HG03039 (cell line): Measurements from ENCODE around the gene PTPRN2.

Source experiments
- ATAC-seq: cut with Tn5 transposase; IDR thresholded peaks from one replicate; pipeline ENCODE4 v1.9.1; 2021; ENCODE audit warnings: mild to moderate bottlenecking, moderate library complexity; ENCODE audit not compliant: unreplicated experiment

Gene PTPRN2

DNA sequence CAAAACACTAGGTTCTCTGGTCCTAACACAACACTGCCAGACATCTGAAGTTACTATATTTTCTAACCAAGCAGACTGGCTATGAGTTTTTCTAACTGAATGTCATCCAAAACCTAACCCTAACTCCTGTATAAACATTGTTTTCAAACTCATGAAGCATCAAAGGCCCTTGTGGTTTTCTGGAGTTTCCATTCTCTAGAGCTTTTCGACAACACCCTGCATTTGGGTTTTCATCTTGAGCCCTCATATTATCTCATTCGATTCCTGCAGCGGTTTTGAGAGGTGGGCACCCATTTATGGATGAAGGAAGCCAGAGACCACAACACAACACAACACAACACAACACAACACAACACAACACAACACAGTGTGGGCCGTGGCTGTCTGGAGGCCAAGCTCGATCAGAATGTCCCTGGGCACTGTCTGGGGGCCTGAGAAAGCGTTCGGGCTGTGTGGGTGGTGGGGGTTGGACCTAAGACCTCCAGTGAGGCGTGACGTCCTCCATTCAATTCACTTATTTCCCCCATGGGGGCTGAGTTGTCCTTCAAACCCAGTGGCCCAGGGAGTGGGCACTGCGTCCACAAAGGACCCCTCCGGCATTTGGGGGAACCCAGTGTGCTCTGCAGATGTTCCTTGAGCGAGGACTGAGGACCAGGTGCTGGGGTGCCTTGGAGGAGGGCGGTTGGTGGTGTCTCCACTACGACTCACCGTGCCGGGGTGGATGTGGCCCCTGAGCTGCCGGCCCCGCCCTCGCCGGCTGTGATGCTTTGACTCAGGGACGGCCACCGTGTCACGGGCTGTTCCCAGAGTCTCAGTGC lies 760.4 kb downstream of the PTPRN2 start:
- ATAC-seq: no peak

DNA sequence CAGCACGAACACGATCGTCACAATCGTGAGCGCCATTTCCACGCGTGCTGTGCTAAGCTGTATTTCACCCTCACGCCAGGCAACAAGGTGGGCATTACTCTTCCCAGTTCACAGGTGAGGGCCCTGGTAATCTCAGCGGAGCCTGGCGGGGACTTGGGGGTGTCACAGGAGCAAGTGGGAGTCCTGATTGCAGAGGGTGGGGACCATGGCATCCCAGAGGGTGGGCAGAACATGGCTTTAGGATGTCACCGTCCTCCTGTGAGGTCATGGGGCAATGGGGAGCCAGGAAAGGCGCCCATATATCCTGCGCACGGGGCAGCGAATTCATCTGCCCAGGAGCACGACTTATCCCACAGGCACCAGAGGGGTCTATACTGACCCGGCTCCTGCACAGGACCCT lies 761.1 kb downstream of the PTPRN2 start:
- ATAC-seq: no peak

- ATAC-seq: no peak
Observed at GRCh38 chr7:157825325-157825724, 762.3 kb downstream of the PTPRN2 start.

GRCh38 chr7:157824819-157825121 lies 762.9 kb downstream of the PTPRN2 start:
- no peak for ATAC-seq

- ATAC-seq: no peak
Observed at GRCh38 chr7:157824011-157824818, 763.4 kb downstream of the PTPRN2 start.

GRCh38 chr7:157822688-157823031 lies 765.0 kb downstream of the PTPRN2 start:
- no peak for ATAC-seq

GRCh38 chr7:157821959-157822687 lies 765.5 kb downstream of the PTPRN2 start:
- ATAC-seq: no peak

- ATAC-seq: no peak
Observed at GRCh38 chr7:157820796-157821195, 766.8 kb downstream of the PTPRN2 start.

DNA sequence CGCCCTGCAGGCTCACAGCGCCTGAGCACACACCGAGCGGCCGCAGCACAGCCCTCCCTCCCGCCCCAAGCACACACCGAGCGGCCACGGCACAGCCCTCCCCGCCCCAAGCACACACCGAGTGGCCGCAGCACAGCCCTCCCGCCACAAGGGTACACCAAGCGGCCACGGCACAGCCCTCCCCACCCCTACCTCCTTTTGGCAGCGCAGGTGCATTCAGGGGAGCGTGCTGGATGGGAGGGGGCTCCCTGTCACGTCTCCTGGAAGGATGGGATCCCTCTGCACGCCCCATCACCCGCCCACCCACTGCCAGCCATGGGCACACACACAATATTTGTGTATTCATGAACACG lies 768.2 kb downstream of the PTPRN2 start:
- no peak for ATAC-seq

- ATAC-seq: no peak
Observed at GRCh38 chr7:157818701-157819454, 768.7 kb downstream of the PTPRN2 start.

- no peak for ATAC-seq
Observed at GRCh38 chr7:157817944-157818700, 769.5 kb downstream of the PTPRN2 start.

DNA sequence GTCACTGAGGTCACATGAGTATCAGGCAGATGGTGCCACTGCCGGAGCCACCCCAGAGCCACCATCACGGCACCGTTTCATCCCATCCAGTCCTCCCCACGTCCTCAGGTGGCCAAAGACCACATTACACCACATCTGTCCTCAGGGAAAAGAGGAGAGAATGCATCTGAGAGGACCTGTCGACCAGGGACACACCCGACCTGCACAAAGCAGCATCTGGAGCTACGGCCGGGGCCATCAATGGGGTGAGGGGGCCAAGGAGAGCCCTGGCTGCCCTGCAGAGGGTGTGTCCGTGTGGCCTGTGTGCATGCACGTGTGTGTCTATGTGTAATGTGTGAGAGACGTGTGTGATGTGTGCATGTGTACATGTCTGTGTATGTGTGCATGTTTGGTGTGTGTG lies 770.2 kb downstream of the PTPRN2 start:
- ATAC-seq: no peak

GRCh38 chr7:157816526-157817250 lies 770.9 kb downstream of the PTPRN2 start:
- ATAC-seq: no peak

GRCh38 chr7:157816086-157816485 lies 771.5 kb downstream of the PTPRN2 start:
- ATAC-seq: no peak

GRCh38 chr7:157815706-157816022 lies 772.0 kb downstream of the PTPRN2 start:
- ATAC-seq: no peak

DNA sequence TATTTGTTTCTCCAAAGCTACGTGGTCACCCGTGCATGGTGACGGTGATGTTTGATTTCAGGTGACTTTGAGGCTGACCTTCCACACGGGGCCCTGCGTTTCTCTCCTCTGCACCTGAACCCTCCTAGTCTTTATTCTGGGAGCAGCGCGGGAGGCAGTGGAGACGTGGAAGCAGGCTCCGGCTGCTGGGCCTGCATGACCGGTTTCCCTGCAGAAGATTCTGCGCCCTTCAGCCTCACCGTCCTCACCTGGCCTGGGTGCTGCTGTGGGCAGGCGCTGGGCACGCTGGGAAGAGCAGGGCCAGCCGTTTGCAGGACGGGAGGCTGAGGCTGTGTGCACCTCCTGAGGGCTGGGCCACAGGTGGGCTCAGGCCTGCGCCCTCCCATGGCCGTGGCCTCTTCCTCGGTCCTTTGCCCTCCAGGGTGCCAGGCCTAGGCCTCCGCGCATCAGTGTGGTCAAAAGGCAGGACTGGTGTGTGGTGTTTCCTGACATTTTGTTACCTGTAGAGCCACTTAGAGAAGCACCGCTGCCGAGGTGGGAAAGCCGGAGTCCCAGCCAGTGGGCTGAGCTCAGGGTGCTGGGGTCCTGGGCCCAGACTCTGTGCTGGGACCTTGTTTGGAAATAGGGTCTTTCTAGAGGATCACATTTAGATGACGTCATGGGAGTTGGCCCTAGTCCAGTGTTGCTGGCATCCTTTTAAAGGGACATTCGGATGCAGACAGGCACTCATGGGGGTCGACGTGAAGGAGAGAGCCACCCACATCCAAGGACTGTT lies 772.5 kb downstream of the PTPRN2 start:
- ATAC-seq: no peak

- no peak for ATAC-seq
Observed at GRCh38 chr7:157813741-157814661, 773.6 kb downstream of the PTPRN2 start.

- ATAC-seq: no peak
Observed at GRCh38 chr7:157813053-157813452, 774.6 kb downstream of the PTPRN2 start.
